ENCODE results near the gene CHMP1B.

- TF ChIP-seq CTCF (IDR thresholded peaks at IDR 0.05) (no peak), POLR2A (IDR thresholded peaks at IDR 0.05) (no peak), POLR2AphosphoS5 (IDR thresholded peaks at IDR 0.05) (no peak)
Observed at GRCh38 chr18:11811009-11811408, 40.2 kb upstream of the CHMP1B start.
